ENCODE measurements around the gene LCP2. TPM values are rescaled to one million over a fixed set of nuclear protein-coding genes. Genes with fewer than 3 reads are reported as not detected.
A peak's percentile ranks its signal among the peaks of the same experiment; 100 is the strongest.

LCP2 gene
- total RNA-seq, 1 experiment from 2014 or later: 0.36 TPM

DNA sequence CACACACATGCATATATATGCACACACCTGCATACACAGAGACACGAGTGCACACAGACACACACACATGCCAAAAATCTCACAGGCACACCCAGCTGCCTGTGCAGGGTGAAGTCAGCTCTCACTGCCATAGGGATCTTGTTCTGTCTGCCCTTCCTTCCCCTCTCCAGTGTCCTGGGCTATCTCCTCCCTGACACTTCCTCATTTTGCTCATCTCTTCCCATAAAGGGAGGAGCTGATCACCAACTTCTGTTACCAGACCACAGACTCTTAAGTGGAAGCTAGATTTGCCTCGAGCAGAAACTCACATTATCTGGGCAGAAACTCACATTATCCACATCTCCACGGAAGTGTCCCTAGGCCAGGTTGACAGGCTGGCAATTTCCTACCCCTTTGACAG, 28.7 kb downstream of the LCP2 start:
- peaks cover 6% of the 10 kb centered on the region; the same call in 1 of the 2 replicates for H3K4me1 ChIP-seq (ENCODE audit: control insufficient read depth, insufficient read depth, low read length)
- TF ChIP-seq SIN3A (IDR thresholded peaks at IDR 0.05; ENCODE audit: borderline replicate concordance, insufficient read depth, low read depth, low read length): no peak
- peaks cover 16% of the 10 kb centered on the region for H3K27me3 ChIP-seq (ENCODE audit: control insufficient read depth, insufficient read depth, low read length)
- no peak overlapping the region for H3K27ac ChIP-seq (ENCODE audit: low read length)
- no peaks in the 10 kb centered on the region for H3K9me3 ChIP-seq (ENCODE audit: control insufficient read depth, insufficient read depth, low read depth, low read length)
- in situ Hi-C loops (cut with HindIII; ENCODE audit: low pct_unique_long_range_greater_than_20kb, low sequenced_read_pairs): no loop called here
- POLR2A ChIA-PET: no interaction called here
- intact Hi-C loops (cut with micrococcal nuclease; ENCODE audit: unreplicated experiment): loop anchor here (2.0 to 5.0 kb wide), 2 partner anchors 152 to 353 kb away; no protein-coding TSS in a partner anchor
- no peak overlapping the region for H3K4me3 ChIP-seq (ENCODE audit: low read depth in 2 of 2, low read length in 2 of 2)
- no TSS peak for BruUV-seq (replicated peaks)
- DNase-seq (ENCODE audit: low read depth, low spot score): no peak
- CTCF ChIA-PET: interaction anchor here (0.6 to 0.7 kb wide), 3 partner anchors 90 to 1928 kb away, joined by 3 to 7 read pairs (median 5); no protein-coding TSS in a partner anchor
- no peaks in the 10 kb centered on the region for H3K36me3 ChIP-seq (ENCODE audit: control insufficient read depth, insufficient read depth, low read length)
- ATAC-seq: no peak

DNA sequence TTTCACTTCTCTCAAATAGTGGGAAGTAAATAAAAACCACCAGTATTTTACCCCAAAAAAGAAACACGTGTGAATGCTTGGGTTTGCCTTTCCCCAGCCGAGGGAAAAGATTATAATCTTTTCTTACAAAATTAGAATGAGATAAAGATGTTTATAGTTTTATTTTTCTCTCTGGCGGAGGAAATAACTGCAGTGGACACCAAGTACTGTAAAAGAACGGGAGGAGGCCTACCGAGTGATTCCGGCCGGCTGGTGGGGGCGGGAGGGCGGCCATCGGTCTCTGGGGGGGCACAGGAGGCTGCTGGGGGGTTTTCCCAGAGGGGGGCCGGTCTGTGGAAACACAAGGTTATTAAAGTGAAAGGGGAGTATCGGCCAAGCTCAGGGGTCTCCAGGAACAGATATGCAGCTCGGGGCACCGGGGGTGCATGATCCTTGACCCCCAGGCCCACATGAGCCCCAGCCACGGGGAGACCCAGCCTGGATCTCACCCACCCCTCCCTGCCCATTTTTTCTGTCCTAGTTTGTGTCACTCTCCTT, 29.4 kb downstream of the LCP2 start:
- Histone ChIP-seq H3K9me3 (ENCODE audit: control insufficient read depth, insufficient read depth, low read depth, low read length) (no peaks in the 10 kb centered on the region), H3K27ac (ENCODE audit: low read length) (no peak overlapping the region), H3K4me1 (ENCODE audit: control insufficient read depth, insufficient read depth, low read length) (peaks cover 6% of the 10 kb centered on the region; the same call in 1 of the 2 replicates), H3K4me3 (ENCODE audit: low read depth in 2 of 2, low read length in 2 of 2) (no peak overlapping the region), H3K27me3 (ENCODE audit: control insufficient read depth, insufficient read depth, low read length) (peaks cover 21% of the 10 kb centered on the region), H3K36me3 (ENCODE audit: control insufficient read depth, insufficient read depth, low read length) (no peaks in the 10 kb centered on the region)
- DNase-seq (ENCODE audit: low read depth, low spot score): no peak
- in situ Hi-C loops (cut with HindIII; ENCODE audit: low pct_unique_long_range_greater_than_20kb, low sequenced_read_pairs): no loop called here
- ChIA-PET CTCF (interaction anchor here (0.6 to 0.7 kb wide), 2 partner anchors 91 to 489 kb away, joined by 5 to 7 read pairs; no protein-coding TSS in a partner anchor), POLR2A (no interaction called here)
- ATAC-seq: no peak
- no TSS peak for BruUV-seq (replicated peaks)
- TF ChIP-seq, protein P1, sequence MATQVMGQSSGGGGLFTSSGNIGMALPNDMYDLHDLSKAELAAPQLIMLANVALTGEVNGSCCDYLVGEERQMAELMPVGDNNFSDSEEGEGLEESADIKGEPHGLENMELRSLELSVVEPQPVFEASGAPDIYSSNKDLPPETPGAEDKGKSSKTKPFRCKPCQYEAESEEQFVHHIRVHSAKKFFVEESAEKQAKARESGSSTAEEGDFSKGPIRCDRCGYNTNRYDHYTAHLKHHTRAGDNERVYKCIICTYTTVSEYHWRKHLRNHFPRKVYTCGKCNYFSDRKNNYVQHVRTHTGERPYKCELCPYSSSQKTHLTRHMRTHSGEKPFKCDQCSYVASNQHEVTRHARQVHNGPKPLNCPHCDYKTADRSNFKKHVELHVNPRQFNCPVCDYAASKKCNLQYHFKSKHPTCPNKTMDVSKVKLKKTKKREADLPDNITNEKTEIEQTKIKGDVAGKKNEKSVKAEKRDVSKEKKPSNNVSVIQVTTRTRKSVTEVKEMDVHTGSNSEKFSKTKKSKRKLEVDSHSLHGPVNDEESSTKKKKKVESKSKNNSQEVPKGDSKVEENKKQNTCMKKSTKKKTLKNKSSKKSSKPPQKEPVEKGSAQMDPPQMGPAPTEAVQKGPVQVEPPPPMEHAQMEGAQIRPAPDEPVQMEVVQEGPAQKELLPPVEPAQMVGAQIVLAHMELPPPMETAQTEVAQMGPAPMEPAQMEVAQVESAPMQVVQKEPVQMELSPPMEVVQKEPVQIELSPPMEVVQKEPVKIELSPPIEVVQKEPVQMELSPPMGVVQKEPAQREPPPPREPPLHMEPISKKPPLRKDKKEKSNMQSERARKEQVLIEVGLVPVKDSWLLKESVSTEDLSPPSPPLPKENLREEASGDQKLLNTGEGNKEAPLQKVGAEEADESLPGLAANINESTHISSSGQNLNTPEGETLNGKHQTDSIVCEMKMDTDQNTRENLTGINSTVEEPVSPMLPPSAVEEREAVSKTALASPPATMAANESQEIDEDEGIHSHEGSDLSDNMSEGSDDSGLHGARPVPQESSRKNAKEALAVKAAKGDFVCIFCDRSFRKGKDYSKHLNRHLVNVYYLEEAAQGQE (IDR thresholded peaks at IDR 0.05; ENCODE audit: insufficient read depth in 1 of 2, low read depth in 2 of 2, low read length in 1 of 2): no peak
- TF ChIP-seq, protein P2, sequence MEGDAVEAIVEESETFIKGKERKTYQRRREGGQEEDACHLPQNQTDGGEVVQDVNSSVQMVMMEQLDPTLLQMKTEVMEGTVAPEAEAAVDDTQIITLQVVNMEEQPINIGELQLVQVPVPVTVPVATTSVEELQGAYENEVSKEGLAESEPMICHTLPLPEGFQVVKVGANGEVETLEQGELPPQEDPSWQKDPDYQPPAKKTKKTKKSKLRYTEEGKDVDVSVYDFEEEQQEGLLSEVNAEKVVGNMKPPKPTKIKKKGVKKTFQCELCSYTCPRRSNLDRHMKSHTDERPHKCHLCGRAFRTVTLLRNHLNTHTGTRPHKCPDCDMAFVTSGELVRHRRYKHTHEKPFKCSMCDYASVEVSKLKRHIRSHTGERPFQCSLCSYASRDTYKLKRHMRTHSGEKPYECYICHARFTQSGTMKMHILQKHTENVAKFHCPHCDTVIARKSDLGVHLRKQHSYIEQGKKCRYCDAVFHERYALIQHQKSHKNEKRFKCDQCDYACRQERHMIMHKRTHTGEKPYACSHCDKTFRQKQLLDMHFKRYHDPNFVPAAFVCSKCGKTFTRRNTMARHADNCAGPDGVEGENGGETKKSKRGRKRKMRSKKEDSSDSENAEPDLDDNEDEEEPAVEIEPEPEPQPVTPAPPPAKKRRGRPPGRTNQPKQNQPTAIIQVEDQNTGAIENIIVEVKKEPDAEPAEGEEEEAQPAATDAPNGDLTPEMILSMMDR (IDR thresholded peaks at IDR 0.05): peak; percentile 68
- no peak for TF ChIP-seq POLR2AphosphoS5 (IDR thresholded peaks at IDR 0.05; ENCODE audit: low read depth, low read length)
- no peak for TF ChIP-seq SIN3A (IDR thresholded peaks at IDR 0.05; ENCODE audit: borderline replicate concordance, insufficient read depth, low read depth, low read length)
- TF ChIP-seq TCF7L2 (IDR thresholded peaks at IDR 0.05; ENCODE audit: low read depth, low read length): no peak
- intact Hi-C loops (cut with micrococcal nuclease; ENCODE audit: unreplicated experiment): loop anchor here (2.0 to 5.0 kb wide), 2 partner anchors 153 to 354 kb away; no protein-coding TSS in a partner anchor

Measured in Panc1 (cell line).